Gastroesophageal sphincter (tissue), 3 donors: ENCODE results near the gene CTNNA1.

ENCODE experiments used
- CTCF ChIP-seq, 4 experiments: fragments of 200-600 bp in 2 of 4; fragments of 450-650 bp in 2 of 4; sonication (generic) in 1 of 4; IDR thresholded peaks; one replicate each; pipeline ENCODE4 v1.5.1; 2017 to 2019; ENCODE audit warnings: antibody characterized with exemption in 4 of 4, mild to moderate bottlenecking in 2 of 4, moderate library complexity in 2 of 4
- EP300 ChIP-seq: sonication (generic); formaldehyde crosslinking; IDR thresholded peaks from one replicate; pipeline ENCODE4 v1.6.1; 2017; ENCODE audit warnings: antibody characterized with exemption, mild to moderate bottlenecking
- POLR2A ChIP-seq, 2 donors: fragments of 450-650 bp; IDR thresholded peaks; one replicate each; pipeline ENCODE4 v1.6.1; 2017; ENCODE audit warnings: antibody characterized with exemption in 2 of 2, mild to moderate bottlenecking in 2 of 2, moderate library complexity in 1 of 2
- POLR2AphosphoS5 ChIP-seq: sonication (generic); formaldehyde crosslinking; IDR thresholded peaks from one replicate; pipeline ENCODE4 v1.6.1; 2017; ENCODE audit warnings: antibody characterized with exemption

- no peak for TF ChIP-seq CTCF (IDR thresholded peaks at IDR 0.05)
- TF ChIP-seq POLR2A (IDR thresholded peaks at IDR 0.05), result no peak
- no peak for TF ChIP-seq POLR2AphosphoS5
- TF ChIP-seq EP300, result no peak
Measured at GRCh38 chr5:138793575-138793974, 40.4 kb downstream of the CTNNA1 start.
